Testis (tissue), 3 donors: Measurements from ENCODE around the gene CUX1. TPM values are rescaled to one million over a fixed set of nuclear protein-coding genes. Genes with fewer than 3 reads are reported as not detected.

ENCODE experiments used
- DNase-seq: peaks from one replicate; pipeline ENCODE4 v3.0.0-alpha.2; 2019
- H3K27ac ChIP-seq, 2 donors: fragments of 200-600 bp; sonication (generic); one replicate each; pipeline ENCODE4 v1.5.1; 2019
- H3K27me3 ChIP-seq: fragments of 200-600 bp; sonication (generic); one replicate; pipeline ENCODE4 v1.5.1; 2019
- H3K36me3 ChIP-seq: fragments of 200-600 bp; sonication (generic); one replicate; pipeline ENCODE4 v1.5.1; 2017; ENCODE audit warnings: low read depth; ENCODE audit errors: missing control alignments
- H3K4me1 ChIP-seq: fragments of 200-600 bp; sonication (generic); one replicate; pipeline ENCODE4 v1.5.1; 2019
- H3K4me3 ChIP-seq, 2 donors: fragments of 200-600 bp; sonication (generic); one replicate each; pipeline ENCODE4 v1.5.1; 2017 to 2019
- H3K9me3 ChIP-seq: fragments of 200-600 bp; sonication (generic); one replicate; pipeline ENCODE4 v1.5.1; 2017
- POLR2A ChIP-seq: fragments of 450-650 bp; IDR thresholded peaks from one replicate; pipeline ENCODE4 v1.6.1; 2017; ENCODE audit warnings: antibody characterized with exemption, mild to moderate bottlenecking, moderate library complexity
- WGBS, 2 donors: methylation state at CpG; one replicate each; pipeline ENCODE4 v1.1.5; 2018; 5-methylcytosine and 5-hydroxymethylcytosine counted together
- intact Hi-C: fragments of 100-400 bp; cut with DNase I; formaldehyde crosslinking; loops from one replicate; pipeline ENCODE4 v1.15.1; 2023; ENCODE audit warnings: low total_unique reads
- polyA plus RNA-seq: library from polyadenylated mRNA; stranded (reverse); fragments of 350-450 nt; fragmentation: Illumina TruSeq; extraction: RNeasy Lipid Tissue Mini Kit (QIAGEN cat#74804); gene quantifications from one replicate; pipeline ENCODE4 v1.2.3, GENCODE V29; 2014; ENCODE audit warnings: low read depth, low replicate concordance; ENCODE audit not compliant: insufficient read depth
- total RNA-seq, 2 donors: library from RNA; depleted of rRNA; stranded (reverse); fragments of >200 nt; gene quantifications; one replicate each; pipeline ENCODE4 v1.2.3, GENCODE V29; 2016
- TF ChIP-seq, protein P1 (sequence below), 3 experiments: fragments of 450-650 bp in 2 of 3; fragments of 200-600 bp in 1 of 3; sonication (generic) in 1 of 3; IDR thresholded peaks; one replicate each; pipeline ENCODE4 v1.5.1; 2016 to 2019; ENCODE audit warnings: antibody characterized with exemption in 3 of 3, mild to moderate bottlenecking in 2 of 3, moderate library complexity in 1 of 3

The CUX1 gene
- total and polyA plus RNA-seq, 3 donors from 2014 or later: 30.8 to 46.3 (median 43.1) TPM

GRCh38 chr7:101970801-101971200 is 153.4 kb downstream of the CUX1 start:
- H3K27ac ChIP-seq: no peak overlapping the region
- WGBS, 2 donors: 66 to 87% methylated on average over 3 to 5 of the region's 5 CpGs
- no peaks in the 10 kb centered on the region for H3K27me3 ChIP-seq
- no peak overlapping the region for H3K4me3 ChIP-seq
- TF ChIP-seq, protein P1, sequence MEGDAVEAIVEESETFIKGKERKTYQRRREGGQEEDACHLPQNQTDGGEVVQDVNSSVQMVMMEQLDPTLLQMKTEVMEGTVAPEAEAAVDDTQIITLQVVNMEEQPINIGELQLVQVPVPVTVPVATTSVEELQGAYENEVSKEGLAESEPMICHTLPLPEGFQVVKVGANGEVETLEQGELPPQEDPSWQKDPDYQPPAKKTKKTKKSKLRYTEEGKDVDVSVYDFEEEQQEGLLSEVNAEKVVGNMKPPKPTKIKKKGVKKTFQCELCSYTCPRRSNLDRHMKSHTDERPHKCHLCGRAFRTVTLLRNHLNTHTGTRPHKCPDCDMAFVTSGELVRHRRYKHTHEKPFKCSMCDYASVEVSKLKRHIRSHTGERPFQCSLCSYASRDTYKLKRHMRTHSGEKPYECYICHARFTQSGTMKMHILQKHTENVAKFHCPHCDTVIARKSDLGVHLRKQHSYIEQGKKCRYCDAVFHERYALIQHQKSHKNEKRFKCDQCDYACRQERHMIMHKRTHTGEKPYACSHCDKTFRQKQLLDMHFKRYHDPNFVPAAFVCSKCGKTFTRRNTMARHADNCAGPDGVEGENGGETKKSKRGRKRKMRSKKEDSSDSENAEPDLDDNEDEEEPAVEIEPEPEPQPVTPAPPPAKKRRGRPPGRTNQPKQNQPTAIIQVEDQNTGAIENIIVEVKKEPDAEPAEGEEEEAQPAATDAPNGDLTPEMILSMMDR (IDR thresholded peaks at IDR 0.05): no peak
- no peak for TF ChIP-seq POLR2A
- H3K4me1 ChIP-seq: peaks cover 4% of the 10 kb centered on the region
- intact Hi-C loops: no loop called here
- no peaks in the 10 kb centered on the region for H3K36me3 ChIP-seq
- no peaks in the 10 kb centered on the region for H3K9me3 ChIP-seq
- DNase-seq: no peak

GRCh38 chr7:101971457-101971856 is 154.0 kb downstream of the CUX1 start:
- intact Hi-C loops: no loop called here
- Histone ChIP-seq H3K27me3 (no peaks in the 10 kb centered on the region), H3K27ac (no peak overlapping the region), H3K9me3 (no peaks in the 10 kb centered on the region), H3K4me3 (no peak overlapping the region), H3K4me1 (peaks cover 4% of the 10 kb centered on the region), H3K36me3 (no peaks in the 10 kb centered on the region)
- no peak for TF ChIP-seq POLR2A
- TF ChIP-seq, protein P1 (IDR thresholded peaks at IDR 0.05): no peak
- no peak for DNase-seq
- WGBS, 2 donors: 94 to 100% methylated on average over 3 of the region's 3 CpGs

GRCh38 chr7:101972627-101973026 is 155.2 kb downstream of the CUX1 start:
- Histone ChIP-seq H3K9me3 (no peaks in the 10 kb centered on the region), H3K27ac (no peak overlapping the region), H3K4me1 (peaks cover 4% of the 10 kb centered on the region), H3K4me3 (no peak overlapping the region), H3K36me3 (no peaks in the 10 kb centered on the region), H3K27me3 (no peaks in the 10 kb centered on the region)
- TF ChIP-seq, protein P1 (IDR thresholded peaks at IDR 0.05): no peak
- TF ChIP-seq POLR2A: no peak
- intact Hi-C loops: no loop called here
- DNase-seq: no peak
- 85 to 90% methylated on average over 14 of the region's 14 CpGs for WGBS, 2 donors

- no peak overlapping the region for H3K4me3 ChIP-seq
- intact Hi-C loops: no loop called here
- WGBS, 2 donors: 78 to 83% methylated on average over 8 of the region's 8 CpGs
- H3K27ac ChIP-seq: no peak overlapping the region
- H3K9me3 ChIP-seq: no peaks in the 10 kb centered on the region
- peaks cover 4% of the 10 kb centered on the region for H3K4me1 ChIP-seq
- TF ChIP-seq, protein P1 (IDR thresholded peaks at IDR 0.05): no peak
- TF ChIP-seq POLR2A: no peak
- H3K36me3 ChIP-seq: no peaks in the 10 kb centered on the region
- no peaks in the 10 kb centered on the region for H3K27me3 ChIP-seq
- DNase-seq: no peak
Measured at GRCh38 chr7:101973130-101973529, 155.7 kb downstream of the CUX1 start.

DNA sequence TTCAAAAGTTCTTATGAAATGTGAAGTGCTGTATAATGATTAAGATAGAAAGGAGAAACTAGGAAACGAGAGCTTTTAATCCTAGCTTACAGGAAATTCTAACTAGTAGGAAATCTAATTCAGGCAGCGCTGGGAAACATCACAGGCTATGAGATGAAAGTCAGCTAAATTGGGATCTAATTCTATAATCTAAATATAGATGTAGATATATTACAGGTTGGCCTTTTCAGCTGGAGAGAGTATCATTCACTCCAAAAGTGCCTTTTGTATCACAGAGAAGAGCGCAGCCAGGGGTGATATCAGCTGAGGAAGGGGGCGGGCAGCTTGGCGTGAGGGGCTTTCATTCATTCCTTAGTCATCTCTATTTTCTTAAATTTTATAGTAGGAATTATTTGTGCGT is 157.0 kb downstream of the CUX1 start:
- H3K27ac ChIP-seq: no peak overlapping the region
- no peaks in the 10 kb centered on the region for H3K27me3 ChIP-seq
- no peaks in the 10 kb centered on the region for H3K9me3 ChIP-seq
- H3K4me3 ChIP-seq: no peak overlapping the region
- intact Hi-C loops: no loop called here
- TF ChIP-seq, protein P1 (IDR thresholded peaks at IDR 0.05): no peak
- no peak for TF ChIP-seq POLR2A
- peaks cover 4% of the 10 kb centered on the region for H3K4me1 ChIP-seq
- no peaks in the 10 kb centered on the region for H3K36me3 ChIP-seq
- WGBS, 2 donors: 88 to 89% methylated on average over 6 of the region's 6 CpGs
- DNase-seq: no peak
